ENCODE measurements around the gene SLC49A4.

The SLC49A4 gene

DNA sequence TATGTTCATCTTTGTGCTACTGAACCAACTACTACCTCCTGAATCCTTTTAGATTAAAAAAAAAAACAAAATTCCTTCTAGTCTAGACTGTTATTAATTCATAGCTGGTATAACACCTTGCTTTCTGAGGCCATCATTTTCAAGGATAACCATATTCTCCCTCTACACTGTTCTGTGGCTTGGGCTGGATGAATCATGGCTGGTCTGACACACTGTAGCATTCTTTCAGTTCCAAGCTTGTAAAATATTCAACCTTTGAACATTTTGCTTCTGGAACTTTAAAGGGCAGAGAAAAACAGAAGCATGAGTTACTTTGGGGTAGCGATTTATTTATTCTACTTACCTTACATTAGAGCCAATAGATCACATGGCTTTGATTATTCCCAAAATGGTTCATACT is 8.8 kb upstream of the SLC49A4 start:
- no peak for DNase-seq (ENCODE audit: low spot score)

DNA sequence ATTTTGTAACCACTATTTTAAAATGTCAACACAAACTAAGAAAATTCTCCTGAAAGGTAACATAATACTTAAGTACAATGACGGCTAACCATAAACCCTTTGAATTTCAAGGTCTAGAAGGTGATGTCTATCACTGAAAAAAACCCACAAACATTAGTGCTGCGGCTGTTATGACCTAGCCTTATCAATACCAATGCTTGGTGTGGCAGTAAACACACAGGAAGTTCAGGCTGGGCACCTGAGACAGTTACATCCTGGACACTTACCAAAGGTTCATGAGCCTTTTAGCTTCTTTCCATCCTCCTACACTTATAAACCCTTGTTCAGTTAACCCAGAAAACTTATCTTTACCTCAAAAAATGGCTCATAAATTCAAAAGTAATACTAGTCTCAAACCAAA is 7.0 kb upstream of the SLC49A4 start:
- DNase-seq (ENCODE audit: low spot score), result no peak

DNA sequence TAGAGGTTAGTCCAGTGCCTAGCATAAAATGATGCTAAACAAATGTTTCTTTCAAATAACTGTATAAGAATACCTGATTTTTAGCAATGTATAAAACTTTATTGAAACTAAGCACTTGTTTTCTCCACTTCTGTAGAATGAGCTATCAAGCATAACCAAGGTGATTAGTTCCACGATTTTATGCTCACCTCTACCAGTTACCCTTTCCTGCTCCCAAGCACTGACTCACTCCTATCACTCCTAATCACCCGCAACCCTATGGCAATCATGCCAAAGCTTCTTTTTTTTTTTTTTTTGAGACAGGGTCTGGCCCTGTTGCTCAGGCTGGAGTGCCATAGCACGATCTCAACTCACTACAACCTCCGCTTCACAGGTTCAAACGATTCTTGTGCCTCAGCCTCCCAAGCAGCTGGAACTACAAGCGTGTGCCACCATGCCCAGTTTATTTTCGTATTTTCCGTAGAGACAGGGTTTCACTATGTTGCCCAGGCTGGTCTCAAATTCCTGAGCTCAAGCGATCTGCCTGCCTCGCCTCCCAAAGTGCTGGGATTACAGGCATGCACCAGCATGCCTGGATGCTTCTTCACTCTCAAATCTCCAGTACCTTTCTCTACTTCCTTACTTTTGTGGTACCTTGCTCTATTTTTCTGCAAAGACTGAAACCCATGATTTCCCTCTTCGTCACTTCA is 5.1 kb upstream of the SLC49A4 start:
- no peak for DNase-seq (ENCODE audit: low spot score)

DNA sequence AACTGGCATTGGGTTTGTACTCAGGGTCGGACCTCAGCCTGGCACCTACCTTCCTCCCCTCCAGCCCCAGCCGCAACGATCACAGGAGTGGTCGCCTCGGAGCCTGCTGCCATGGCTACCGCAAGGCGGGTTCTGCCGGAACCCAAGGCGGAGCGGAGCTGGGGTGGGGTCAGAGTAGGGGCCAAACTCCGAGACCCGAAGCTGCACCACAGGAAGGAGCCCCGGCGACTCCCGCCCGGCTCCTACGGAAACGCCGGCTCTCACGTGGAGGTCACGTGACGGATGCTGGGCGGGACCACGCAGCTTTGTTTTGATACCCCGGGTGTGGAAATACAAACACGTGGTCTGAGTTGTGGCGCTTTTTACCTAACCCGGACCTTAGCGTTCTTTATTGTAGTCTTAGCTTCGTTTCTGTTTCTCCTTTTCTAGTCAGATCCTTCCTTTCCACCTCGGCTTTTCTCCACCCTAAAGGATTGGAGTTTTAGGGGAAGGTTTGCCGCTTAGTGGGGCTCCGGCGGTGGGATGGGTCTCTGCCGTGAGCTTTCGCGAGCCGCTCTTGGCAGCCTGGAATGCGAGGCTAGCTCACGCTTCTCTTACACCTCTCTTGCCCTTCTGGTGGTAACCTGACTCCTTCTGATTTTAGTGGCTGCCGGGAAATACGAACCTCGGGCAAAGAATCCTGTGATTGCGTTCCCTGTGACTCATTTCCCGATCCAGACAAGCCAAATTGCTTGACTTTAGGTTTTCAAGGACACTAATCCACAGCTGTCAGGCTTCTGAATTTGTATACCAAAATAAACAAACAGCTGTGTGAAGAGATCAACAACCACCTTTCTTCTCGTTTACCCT is 1.1 kb upstream of the SLC49A4 start, which contains the start of gene HSPBAP1:
Gene HSPBAP1, minus strand, starts transcription at position 264 of the 849 bp plus-strand sequence. Its CDS starts 151 bp downstream, at position 113.
- peak; percentile 86 for DNase-seq (ENCODE audit: low spot score)

DNA sequence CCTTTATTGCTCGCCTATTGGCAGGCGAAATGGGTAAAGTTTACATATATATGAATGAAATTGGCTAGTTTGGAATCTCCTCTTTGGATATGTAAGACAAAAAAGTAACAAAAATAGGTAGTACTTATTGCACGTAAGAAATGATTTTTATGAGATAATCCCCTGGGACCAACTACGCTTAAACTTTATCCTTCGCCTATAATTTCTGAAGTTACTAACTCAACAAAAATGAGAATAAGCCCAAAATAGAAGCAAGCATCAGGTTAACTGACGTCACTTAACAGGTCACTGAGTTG is 438 bp upstream of the SLC49A4 start:
- no peak for DNase-seq (ENCODE audit: low spot score)

DNA sequence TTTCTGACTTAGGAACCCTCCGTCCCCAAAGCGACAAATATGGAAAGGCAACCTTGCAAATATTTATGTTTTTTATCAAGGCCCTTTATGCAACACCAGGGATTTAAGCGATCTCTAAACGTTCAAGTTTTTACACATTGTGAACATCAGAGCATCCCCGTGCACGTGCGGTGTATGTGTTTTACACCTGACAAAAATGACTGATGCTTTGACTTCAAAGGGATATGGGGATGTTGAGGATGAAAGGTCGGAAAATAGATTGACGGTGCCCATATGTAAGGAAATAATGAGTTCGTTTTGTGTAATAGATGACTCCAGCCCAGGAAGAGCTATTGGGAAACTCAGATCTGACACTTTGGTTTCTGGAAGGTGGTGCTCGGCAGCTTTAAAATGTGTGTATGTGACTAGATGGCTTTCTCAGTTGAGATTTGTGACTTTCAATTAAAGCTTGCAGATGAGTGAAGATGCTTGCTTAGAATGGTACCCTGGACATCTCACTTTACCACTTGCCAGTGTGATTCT is 866 bp downstream of the SLC49A4 start:
- no peak for DNase-seq (ENCODE audit: low spot score)

DNA sequence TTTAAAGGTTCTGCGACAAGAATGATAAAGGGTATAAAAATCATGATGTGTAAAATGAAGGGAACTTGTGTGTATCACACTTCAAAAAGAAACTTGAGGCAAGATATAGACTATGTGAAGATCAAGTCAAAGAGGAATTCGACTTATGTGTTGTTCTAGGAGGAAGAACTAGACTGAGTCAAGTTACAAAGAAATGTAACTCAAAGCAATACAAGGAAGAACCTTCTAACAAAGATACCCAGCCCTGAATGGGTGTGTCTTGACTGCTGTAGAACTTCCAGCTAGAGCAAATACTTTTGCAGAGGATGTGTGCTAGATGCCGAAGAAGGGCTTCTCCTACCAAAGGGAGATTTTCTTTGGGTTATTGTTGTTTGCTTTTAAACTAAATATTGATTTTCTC is 2.4 kb downstream of the SLC49A4 start:
- DNase-seq (ENCODE audit: low spot score), result no peak

DNA sequence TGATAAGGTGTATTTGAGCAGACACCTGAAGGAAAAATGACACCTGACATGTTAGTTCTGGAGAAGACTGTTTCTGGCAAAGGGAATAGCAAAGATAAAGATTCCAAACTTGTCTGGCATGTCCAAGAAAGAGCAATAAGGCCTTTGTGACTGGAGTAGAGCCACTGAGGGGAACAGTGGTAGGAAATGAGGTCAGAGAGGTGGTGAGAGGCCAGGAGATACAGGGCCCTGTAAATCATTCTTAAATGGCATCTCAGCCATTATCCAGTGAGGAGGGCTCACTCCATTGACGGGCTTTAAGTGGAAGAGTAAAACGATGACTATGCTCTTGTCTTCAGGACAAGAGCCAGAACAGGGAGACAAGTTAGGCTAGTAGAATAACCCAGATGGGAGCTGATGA is 4.5 kb downstream of the SLC49A4 start:
- no peak for DNase-seq (ENCODE audit: low spot score)

DNA sequence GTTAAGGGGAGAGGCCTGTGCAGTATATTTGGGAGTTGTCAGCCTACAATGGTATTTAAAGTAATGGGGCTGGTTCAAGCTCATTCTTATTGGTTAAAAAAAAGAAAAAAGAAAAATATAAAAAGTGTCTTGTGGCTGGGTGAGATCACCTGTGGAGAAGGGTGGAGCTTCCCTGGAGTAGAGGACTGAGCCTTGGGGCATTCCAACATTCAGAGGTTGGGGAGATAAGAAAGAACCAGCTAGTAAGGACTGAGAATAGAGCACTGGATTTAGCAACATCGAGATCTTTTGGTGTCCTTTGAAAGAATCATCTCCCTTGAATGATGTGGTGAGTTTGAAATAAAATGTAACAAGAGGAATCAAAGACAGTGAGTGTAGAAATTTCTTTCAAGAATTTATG is 5.2 kb downstream of the SLC49A4 start:
- DNase-seq (ENCODE audit: low spot score), result no peak

DNA sequence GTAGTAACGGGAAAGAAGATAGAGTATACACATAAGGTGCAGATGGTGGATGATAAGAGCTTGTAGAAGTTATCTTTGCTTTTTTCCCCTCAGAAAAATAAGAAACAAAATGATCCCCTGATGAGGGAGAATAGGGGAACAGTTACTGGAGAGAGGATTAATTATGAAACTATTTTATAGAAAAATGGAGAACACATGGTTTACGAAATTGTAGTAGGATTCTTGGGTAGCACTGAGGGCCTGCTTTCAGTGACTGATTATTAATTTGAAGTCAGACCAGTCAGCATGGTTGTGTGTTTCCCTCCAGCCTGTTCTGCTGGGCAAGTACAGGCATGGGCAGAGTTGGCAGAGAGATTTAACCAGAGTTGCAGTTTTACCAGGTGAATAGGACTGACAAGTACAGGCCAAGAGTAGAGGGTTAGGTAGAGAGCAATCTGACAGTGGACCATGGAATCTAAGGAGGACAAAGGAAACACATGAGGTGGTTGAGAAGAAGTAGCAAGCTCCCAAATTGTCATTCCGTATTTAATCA is 5.9 kb downstream of the SLC49A4 start:
- DNase-seq (ENCODE audit: low spot score), result no peak

DNA sequence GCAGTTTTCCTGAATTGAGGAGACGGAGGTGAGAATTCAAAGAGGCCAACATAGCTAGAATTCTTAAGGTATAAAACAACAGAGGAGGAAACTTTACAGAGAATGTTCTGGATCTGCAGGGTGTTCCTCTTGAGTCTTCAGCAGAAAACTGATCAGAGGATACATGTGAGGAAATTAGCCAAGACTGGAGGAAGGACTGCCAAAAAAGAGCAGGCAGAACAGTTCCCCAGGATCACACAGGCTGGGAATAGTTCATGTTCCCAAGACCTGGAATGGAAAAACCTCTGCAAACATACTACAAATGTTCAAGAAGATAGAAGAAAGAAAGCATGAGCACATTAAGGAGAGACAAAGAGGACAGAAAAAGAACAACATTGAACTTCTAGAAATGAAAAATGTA is 7.5 kb downstream of the SLC49A4 start:
- no peak for DNase-seq (ENCODE audit: low spot score)

DNA sequence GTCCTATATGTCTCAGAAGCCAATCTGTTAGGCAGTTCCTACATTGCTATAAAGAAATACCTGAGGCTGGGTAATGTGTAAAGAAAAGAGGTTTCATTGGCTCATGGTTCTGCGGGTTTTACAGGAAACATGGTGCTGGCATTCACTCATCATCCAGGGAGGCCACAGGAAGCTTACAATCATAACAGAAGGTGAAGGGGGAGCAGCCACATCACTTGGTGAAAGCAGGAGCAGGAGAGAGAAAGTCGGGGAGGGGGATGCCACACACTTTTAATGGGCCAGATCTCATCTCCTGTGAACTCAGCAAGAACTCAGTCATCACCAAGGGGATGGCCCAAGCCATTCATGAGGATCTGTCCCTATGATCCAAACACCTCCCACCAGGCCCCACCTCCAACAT is 9.1 kb downstream of the SLC49A4 start:
- no peak for DNase-seq (ENCODE audit: low spot score)

DNA sequence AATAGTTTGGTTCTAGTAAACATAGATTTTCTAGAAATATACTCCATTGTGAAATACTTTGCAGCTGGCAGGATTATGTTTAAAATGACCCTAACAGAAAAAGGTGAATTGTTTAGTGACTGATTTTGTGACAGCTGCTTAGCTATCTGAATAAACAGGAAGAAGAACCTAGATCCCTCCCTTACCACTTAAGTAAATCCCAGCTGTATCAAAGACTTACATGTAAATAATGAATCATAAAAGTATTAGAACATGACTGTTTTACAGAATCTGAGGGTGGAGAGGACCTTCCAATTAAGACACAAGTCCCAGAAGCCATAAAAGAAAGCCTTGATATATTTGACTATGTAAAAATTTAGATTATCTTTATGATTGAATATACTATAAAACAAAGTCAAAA is 15.9 kb downstream of the SLC49A4 start:
- DNase-seq (ENCODE audit: low spot score), result no peak

DNA sequence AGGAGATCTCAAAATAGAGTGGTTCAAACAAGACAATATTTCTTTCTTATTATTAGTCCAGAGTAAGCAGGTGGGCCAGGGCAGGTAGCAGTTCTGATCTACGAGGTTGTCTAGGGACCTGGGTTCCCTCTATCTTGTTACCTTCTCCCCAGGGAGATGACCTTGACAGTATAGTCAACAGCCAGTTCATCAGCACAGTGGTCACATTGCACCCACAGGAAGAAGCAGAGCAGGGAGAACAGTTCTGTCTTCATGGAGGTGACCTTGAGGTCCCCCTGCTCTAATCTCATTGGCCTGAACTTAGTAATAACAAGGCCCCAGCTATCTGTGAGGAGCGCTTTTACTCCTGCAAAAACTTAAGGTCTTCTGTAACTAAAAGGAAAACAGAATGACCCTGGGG is 21.7 kb downstream of the SLC49A4 start:
- DNase-seq (ENCODE audit: low spot score), result no peak

DNA sequence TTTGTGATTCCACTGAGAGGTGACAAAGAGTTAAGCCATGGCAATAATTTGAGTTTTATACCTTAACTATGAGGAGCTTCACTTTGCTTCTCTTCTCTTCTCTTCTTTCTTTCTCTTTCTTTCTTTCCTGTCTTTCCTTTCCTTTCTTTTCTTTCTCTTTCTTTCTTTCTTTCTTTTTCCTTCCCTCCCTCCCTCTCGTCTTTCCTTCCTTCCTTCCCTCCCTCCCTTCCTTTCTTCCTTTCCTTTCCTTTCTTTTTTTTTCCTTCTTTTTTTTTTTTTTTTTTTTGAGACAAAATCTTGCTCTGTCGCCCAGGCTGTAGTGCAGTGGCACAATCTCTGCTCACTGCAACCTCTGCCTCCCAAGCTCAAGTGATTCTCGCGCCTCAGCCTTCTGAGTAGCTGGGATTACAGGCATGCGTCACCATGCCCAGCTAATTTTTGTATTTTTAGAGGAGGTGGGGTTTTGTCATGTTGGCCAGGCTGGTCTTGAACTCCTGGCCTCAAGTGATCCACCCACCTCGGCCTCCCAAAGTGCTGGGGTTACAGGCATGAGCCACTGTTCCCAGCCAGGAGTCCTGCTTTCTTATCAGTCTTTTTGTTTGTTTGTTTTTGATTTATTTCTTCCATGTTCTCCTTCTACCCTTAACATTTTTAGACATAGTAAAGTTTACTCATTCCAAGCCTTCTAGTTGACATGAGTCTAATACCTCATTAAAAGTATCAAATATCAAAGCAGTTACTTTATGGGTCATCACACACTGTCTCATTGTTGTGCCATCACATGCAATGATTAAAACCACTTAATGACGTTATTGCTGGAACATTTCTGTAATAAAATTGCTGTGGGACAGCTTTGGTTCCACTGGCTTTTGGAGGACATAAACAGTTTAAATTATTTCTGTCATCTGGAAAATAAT is 29.9 kb downstream of the SLC49A4 start:
- DNase-seq (ENCODE audit: low spot score), result no peak

DNA sequence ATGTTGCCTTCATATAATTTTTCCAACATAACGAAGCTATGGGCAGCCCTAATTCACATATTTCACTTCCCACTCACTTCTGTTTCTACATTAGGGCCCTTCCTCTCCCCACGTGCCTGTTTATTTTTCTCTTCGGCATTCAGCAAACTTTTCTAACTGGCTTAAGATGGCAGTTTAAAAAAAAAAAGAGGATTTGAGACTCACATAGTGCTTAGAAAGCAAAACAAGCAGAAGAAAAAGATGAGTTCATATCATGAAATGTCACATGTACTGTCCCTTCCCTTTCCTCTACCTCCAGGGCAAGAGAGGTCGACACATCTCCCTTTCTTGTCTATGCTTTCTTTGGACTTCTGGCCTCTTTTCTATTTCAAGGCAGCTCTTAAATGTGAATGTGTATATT is 30.6 kb downstream of the SLC49A4 start:
- no peak for DNase-seq (ENCODE audit: low spot score)

DNA sequence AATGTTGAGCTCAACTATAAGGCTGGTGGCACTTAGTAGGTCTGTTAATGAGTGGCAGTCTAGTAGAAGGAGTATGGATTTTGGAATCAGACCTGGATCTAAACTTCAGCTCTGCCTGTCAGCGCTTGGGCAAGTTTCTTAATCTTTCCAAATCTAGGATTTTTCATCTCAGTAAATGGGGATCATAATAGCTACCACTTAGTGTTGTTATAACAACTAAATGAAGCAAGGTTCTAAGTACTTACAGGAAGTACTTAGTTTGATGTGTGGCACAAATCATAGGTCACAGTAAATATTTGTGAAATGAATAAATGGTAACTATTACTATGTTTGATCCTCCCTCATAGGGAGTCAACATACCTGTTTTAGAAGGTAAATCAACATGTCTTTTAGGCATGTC is 31.4 kb downstream of the SLC49A4 start:
- DNase-seq (ENCODE audit: low spot score), result no peak

DNA sequence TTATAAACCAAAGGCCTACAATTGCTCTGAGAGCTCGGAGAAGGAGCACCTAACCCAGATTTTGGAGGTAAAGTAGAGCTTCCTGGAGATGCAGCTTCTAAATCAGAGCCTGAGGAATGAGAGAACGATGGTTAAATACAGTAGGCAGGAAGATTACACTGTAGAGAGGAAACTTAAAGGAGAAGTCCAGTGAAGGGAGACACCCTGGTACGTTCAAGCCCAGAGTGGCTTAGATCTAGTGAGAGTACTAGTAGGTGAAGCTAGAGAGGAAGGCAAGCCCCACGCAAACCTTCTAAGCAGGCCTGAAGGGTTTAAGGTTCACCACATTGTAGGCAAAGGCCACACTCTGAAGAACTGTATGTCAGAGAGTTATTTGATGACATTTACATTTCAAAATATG is 33.4 kb downstream of the SLC49A4 start:
- no peak for DNase-seq (ENCODE audit: low spot score)

DNA sequence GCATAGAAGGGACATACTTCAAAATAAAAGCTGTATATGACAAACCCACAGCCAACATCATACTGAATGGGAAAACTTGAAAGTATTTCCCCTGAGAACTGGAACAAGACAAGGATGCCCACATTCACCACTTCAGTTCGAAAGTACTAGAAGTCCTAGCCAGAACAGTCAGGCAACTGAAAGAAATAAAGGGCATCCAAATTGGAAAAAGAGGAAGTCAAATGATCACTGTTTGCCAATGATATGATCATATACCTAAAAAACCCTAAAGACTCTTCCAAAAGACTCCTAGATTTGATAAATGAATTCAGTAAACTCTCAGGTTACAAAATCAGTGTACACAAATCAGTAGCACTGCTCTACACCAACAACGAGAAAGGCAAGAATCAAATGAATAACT is 40.7 kb downstream of the SLC49A4 start:
- no peak for DNase-seq (ENCODE audit: low spot score)

DNA sequence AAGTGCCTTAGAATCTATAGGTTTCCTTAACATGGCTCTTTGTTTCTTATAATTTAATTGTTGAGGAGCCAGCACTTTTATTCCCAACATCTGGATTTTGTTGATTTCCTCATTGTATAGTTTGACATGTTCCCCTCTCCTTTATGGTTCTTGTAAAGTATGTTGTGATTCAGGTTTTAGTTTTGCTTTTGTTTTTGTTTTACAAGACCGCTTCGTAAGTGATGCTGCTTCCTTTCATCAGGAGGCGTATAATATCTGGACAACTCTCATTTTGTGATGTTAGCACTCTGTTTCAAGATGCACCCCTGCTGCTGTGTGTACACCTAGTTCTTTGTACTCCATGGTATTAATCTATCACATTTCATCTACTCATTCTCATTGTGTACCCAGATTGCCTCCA is 48.7 kb downstream of the SLC49A4 start:
- no peak for DNase-seq (ENCODE audit: low spot score)

DNA sequence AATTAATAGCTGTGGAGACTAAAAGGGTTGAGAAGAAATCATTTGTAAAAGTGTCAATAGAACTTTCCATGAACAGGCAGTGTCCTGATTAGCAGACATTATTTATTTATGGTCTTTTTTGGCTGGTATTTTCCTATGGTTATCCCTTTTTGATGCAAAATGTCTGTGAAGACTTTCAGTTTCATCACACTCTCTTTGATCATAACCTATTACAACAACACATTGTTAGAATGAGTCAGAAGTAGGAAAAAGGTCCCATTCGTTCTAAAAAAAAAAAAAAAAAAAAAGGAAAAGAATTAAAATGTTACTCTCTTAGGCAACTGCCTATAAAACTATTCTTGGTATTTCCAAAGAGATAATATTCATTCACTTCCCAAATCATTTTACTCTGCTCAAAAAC is 62.1 kb downstream of the SLC49A4 start:
- DNase-seq (ENCODE audit: low spot score), result no peak

DNA sequence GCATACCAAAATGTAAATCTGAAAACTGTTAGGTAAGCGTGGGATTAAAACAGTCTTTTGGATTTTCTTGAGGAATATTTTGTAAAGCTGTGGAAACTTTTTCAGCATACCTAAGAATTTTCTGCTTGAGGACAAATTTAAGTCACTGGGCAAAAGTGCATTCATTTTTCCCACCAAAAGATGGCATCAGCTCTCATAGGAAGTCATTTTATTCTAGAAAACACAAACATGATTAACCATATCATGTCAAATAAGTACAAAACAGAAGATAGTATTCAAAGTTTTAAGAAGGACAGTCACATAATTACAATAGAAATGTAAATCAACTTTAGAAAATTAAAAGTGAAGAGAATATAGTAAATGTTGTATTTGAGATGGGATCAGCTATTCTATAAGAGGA is 63.5 kb downstream of the SLC49A4 start:
- DNase-seq (ENCODE audit: low spot score), result peak; percentile 15
